HCT116 (cell line): ENCODE results near the gene SYNPO. TPM values are rescaled to one million over a fixed set of nuclear protein-coding genes. Genes with fewer than 3 reads are reported as not detected.

Source experiments
- ATAC-seq: fragments of 200-7000 bp; cut with Tn5 transposase; 2 replicates; pipeline ENCODE4 v1.9.1; 2020; ENCODE audit warnings: mild to moderate bottlenecking, moderate library complexity
- BruUV-seq: library from RNA; stranded (reverse); fragments of 400-500 nt; replicated peaks from 2 replicates; lab custom pipeline; 2021; lab: Mats Ljungman, UMichigan
- CTCF ChIA-PET: fragments of 300-600 bp; sonication (Branson Sonifier 250); formaldehyde crosslinking; loops from one replicate; lab custom pipeline; 2021; ENCODE audit warnings: antibody characterized with exemption; lab: Charles Lee
- POLR2A ChIA-PET: fragments of 300-600, 350-600 bp; sonication (Branson Sonifier 250); formaldehyde crosslinking; loops from one replicate; lab custom pipeline; 2021; ENCODE audit warnings: antibody characterized with exemption; lab: Charles Lee
- RAD21 ChIA-PET, 2 experiments: fragments of 300-600 bp; sonication (Branson Sonifier 250); formaldehyde crosslinking; loops; one replicate each; lab custom pipeline; 2023; ENCODE audit warnings: low total read pairs in 2 of 2; ENCODE audit not compliant: uncharacterized antibody in 2 of 2, unreplicated experiment in 2 of 2, low non-redundant PET in 1 of 2; lab: Charles Lee
- DNase-seq: peaks from one replicate; pipeline ENCODE4 v3.0.0-alpha.2; 2010; ENCODE audit warnings: low read depth, low spot score
- H2AFZ ChIP-seq: fragments of 200-600 bp; shearing (Covaris generic), sonication (generic); 2 replicates; pipeline ENCODE4 v1.6.1; 2017; ENCODE audit warnings: low read depth, mixed run types, mixed read lengths, antibody characterized with exemption, low read length; ENCODE audit not compliant: poor library complexity, severe bottlenecking
- H3K27ac ChIP-seq: 2 replicates; pipeline ENCODE4 v1.5.1; 2012; ENCODE audit warnings: low read depth, low read length
- H3K27me3 ChIP-seq: fragments of 200-600 bp; sonication (generic); 2 replicates; pipeline ENCODE4 v1.6.1; 2016; ENCODE audit warnings: mixed run types, low read length, mixed read lengths; ENCODE audit not compliant: insufficient read depth
- H3K36me3 ChIP-seq, 2 experiments: fragments of 200-500 bp in 1 of 2; fragments of 200-600 bp in 1 of 2; sonication (Bioruptor generic) in 1 of 2; sonication (generic) in 1 of 2; 2 replicates each; pipeline versions ENCODE4 v1.5.1 to v1.6.1; 2014 to 2016; ENCODE audit warnings: low read length in 2 of 2, inconsistent platforms in 1 of 2, mixed read lengths in 1 of 2, mixed run types in 1 of 2; ENCODE audit not compliant: insufficient read depth in 2 of 2, control insufficient read depth in 1 of 2
- H3K4me1 ChIP-seq, 2 experiments: fragments of 200-600 bp in 1 of 2; sonication (generic) in 1 of 2; 2 replicates each; pipeline versions ENCODE4 v1.5.1 to v1.6.1; 2012 to 2017; ENCODE audit warnings: low read length in 2 of 2, inconsistent platforms in 1 of 2, mild to moderate bottlenecking in 1 of 2, mixed read lengths in 1 of 2, mixed run types in 1 of 2, moderate library complexity in 1 of 2; ENCODE audit not compliant: insufficient read depth in 2 of 2, control insufficient read depth in 1 of 2
- H3K4me2 ChIP-seq: fragments of 200-600 bp; sonication (generic); 2 replicates; pipeline ENCODE4 v1.6.1; 2017; ENCODE audit warnings: mixed run types, low read length, mixed read lengths
- H3K4me3 ChIP-seq, 2 experiments: fragments of 200-600 bp in 1 of 2; sonication (generic) in 1 of 2; replicated peaks in 1 of 2; 2 replicates each; pipeline ENCODE4 v1.5.1; 2011 to 2016; ENCODE audit warnings: low read length in 2 of 2, control low read depth in 1 of 2, low read depth in 1 of 2, mild to moderate bottlenecking in 1 of 2, mixed read lengths in 1 of 2, mixed run types in 1 of 2
- H3K79me2 ChIP-seq: fragments of 200-600 bp; sonication (generic); 2 replicates; pipeline ENCODE4 v1.6.1; 2017; ENCODE audit warnings: mild to moderate bottlenecking, mixed run types, low read length, moderate library complexity, mixed read lengths; ENCODE audit not compliant: insufficient read depth
- H3K9ac ChIP-seq: fragments of 200-600 bp; sonication (generic); 2 replicates; pipeline ENCODE4 v1.6.1; 2016; ENCODE audit warnings: low read length, mixed read lengths
- H3K9me2 ChIP-seq: fragments of 200-600 bp; sonication (generic), shearing (Covaris generic); 2 replicates; pipeline ENCODE4 v1.6.1; 2017; ENCODE audit warnings: mixed run types, mild to moderate bottlenecking, moderate library complexity; ENCODE audit not compliant: insufficient read depth
- H3K9me3 ChIP-seq, 2 experiments: fragments of 200-500 bp in 1 of 2; fragments of 200-600 bp in 1 of 2; sonication (Bioruptor generic) in 1 of 2; sonication (generic) in 1 of 2; 2 replicates each; pipeline ENCODE4 v1.6.1; 2014 to 2017; ENCODE audit warnings: low read length in 2 of 2, mixed read lengths in 2 of 2, inconsistent platforms in 1 of 2, low read depth in 1 of 2, mild to moderate bottlenecking in 1 of 2, mixed run types in 1 of 2, moderate library complexity in 1 of 2; ENCODE audit not compliant: control insufficient read depth in 1 of 2, insufficient read depth in 1 of 2
- H4K20me1 ChIP-seq: fragments of 200-600 bp; sonication (generic), shearing (Covaris generic); 2 replicates; pipeline ENCODE4 v1.6.1; 2017; ENCODE audit warnings: mixed run types, mild to moderate bottlenecking, moderate library complexity; ENCODE audit not compliant: insufficient read depth
- CBX3 ChIP-seq: IDR thresholded peaks from 2 replicates; pipeline ENCODE4 v1.6.1; 2012; ENCODE audit warnings: low read depth
- EGR1 ChIP-seq: IDR thresholded peaks from 2 replicates; pipeline ENCODE4 v1.6.1; 2012; ENCODE audit warnings: low read depth
- ELF1 ChIP-seq: IDR thresholded peaks from 2 replicates; pipeline ENCODE4 v1.6.1; 2012; ENCODE audit warnings: low read depth, borderline replicate concordance
- JUND ChIP-seq: IDR thresholded peaks from 2 replicates; pipeline ENCODE4 v1.6.1; 2012
- MAX ChIP-seq: IDR thresholded peaks from 2 replicates; pipeline ENCODE4 v1.6.1; 2012
- POLR2A ChIP-seq: IDR thresholded peaks from 2 replicates; pipeline ENCODE4 v1.7.0; 2011; ENCODE audit warnings: borderline replicate concordance; ENCODE audit not compliant: insufficient read depth, insufficient read length; ENCODE audit errors: extremely low read depth
- RAD21 ChIP-seq: IDR thresholded peaks from 2 replicates; pipeline ENCODE4 v1.6.1; 2012; ENCODE audit warnings: low read depth, mild to moderate bottlenecking
- ZBTB33 ChIP-seq: IDR thresholded peaks from 2 replicates; pipeline ENCODE4 v1.6.1; 2011; ENCODE audit warnings: mild to moderate bottlenecking, low read length, moderate library complexity; ENCODE audit not compliant: insufficient replicate concordance; ENCODE audit errors: extremely low read depth
- ZFX ChIP-seq: fragments of 450-650 bp; IDR thresholded peaks from 2 replicates; pipeline ENCODE4 v1.6.1; 2017
- ZNF274 ChIP-seq: fragments of 200-500 bp; sonication (Bioruptor generic); IDR thresholded peaks from 2 replicates; pipeline ENCODE4 v1.6.1; 2014; ENCODE audit warnings: mild to moderate bottlenecking, low read depth, low read length, inconsistent platforms
- intact Hi-C: fragments of 100-400 bp; cut with micrococcal nuclease; formaldehyde crosslinking; loops from 2 replicates; pipeline ENCODE4 v1.10.0; 2022
- total RNA-seq: library from RNA; stranded (reverse); gene quantifications from one replicate; pipeline ENCODE4 v1.2.1, GENCODE V29; 2021; ENCODE audit not compliant: unreplicated experiment

The SYNPO gene
- total RNA-seq, 1 experiment from 2014 or later, result 8.2 TPM

- CTCF ChIA-PET, result no interaction called here
These were observed 46.5 kb upstream of the SYNPO start for GRCh38 chr5:150593996-150594395.

GRCh38 chr5:150595466-150596031, 44.9 kb upstream of the SYNPO start:
- no peak for TF ChIP-seq CBX3
- TF ChIP-seq MAX, result no peak
- TF ChIP-seq ZBTB33, result no peak
- TF ChIP-seq POLR2A, result no peak
- CTCF ChIA-PET, result no interaction called here

More at GRCh38 chr5:150593996-150594395, 46.5 kb upstream of the SYNPO start:
- Histone ChIP-seq H4K20me1 (no peaks in the 10 kb centered on the region), H3K9ac (no peak overlapping the region), H3K27me3 (no peaks in the 10 kb centered on the region), H3K27ac (no peak overlapping the region), H3K9me2 (no peaks in the 10 kb centered on the region), H3K9me3 (no peaks in the 10 kb centered on the region)
- no peak for DNase-seq
- RAD21 ChIA-PET, result no interaction called here
- POLR2A ChIA-PET, result no interaction called here
- no TSS peak for BruUV-seq
- TF ChIP-seq CBX3, result no peak
- TF ChIP-seq POLR2A, result no peak
- TF ChIP-seq ZNF274, result no peak
- TF ChIP-seq EGR1, result no peak
- TF ChIP-seq JUND, result no peak
- TF ChIP-seq RAD21, result no peak
- TF ChIP-seq ELF1, result no peak
- TF ChIP-seq ZFX, result no peak
- TF ChIP-seq, all 23 proteins: peak for 0
- H3K36me3 ChIP-seq, result no peaks in the 10 kb centered on the region
- H2AFZ ChIP-seq, result no peak overlapping the region
- peak overlapping the region; percentile 20; the same call in 1 of the 2 replicates for H3K4me2 ChIP-seq
- H3K4me3 ChIP-seq, result no peak overlapping the region
- no peak for ATAC-seq
- peaks cover 5 to 8% of the 10 kb centered on the region in 2 experiments for H3K4me1 ChIP-seq
- H3K79me2 ChIP-seq, result no peaks in the 10 kb centered on the region
- intact Hi-C loops, result no loop called here

More at GRCh38 chr5:150595466-150596031, 44.9 kb upstream of the SYNPO start:
- Histone ChIP-seq H2AFZ (no peak overlapping the region), H3K4me3 (no peak overlapping the region), H3K27ac (no peak overlapping the region), H3K9me3 (no peaks in the 10 kb centered on the region), H3K4me1 (peaks cover 5 to 13% of the 10 kb centered on the region in 2 experiments), H4K20me1 (no peaks in the 10 kb centered on the region), H3K9me2 (no peaks in the 10 kb centered on the region), H3K9ac (no peak overlapping the region), H3K36me3 (no peaks in the 10 kb centered on the region), H3K4me2 (no peak overlapping the region), H3K27me3 (no peaks in the 10 kb centered on the region), H3K79me2 (no peaks in the 10 kb centered on the region)
- RAD21 ChIA-PET, result no interaction called here
- DNase-seq (no peak), ATAC-seq (no peak)
- POLR2A ChIA-PET, result no interaction called here
- no TSS peak for BruUV-seq
- intact Hi-C loops, result no loop called here
